Astrocyte (in vitro differentiated cells and primary cell): ENCODE data around the gene ADAMTS19. TPM values are rescaled to one million over a fixed set of nuclear protein-coding genes. Genes with fewer than 3 reads are reported as not detected.

ENCODE experiments used
- DNase-seq: peaks from one replicate; pipeline ENCODE4 v3.0.0-alpha.2; 2010; ENCODE audit warnings: low read depth
- FAIRE-seq: peaks from 2 replicates; lab custom pipeline; 2011; peaks lifted over from hg19 to GRCh38; lab: Jason Lieb, UNC
- H2AFZ ChIP-seq: 2 replicates; pipeline ENCODE4 v1.6.0; 2012; ENCODE audit warnings: low read depth, low read length, inconsistent platforms
- H3K27ac ChIP-seq: 2 replicates; pipeline ENCODE4 v1.5.1; 2011; ENCODE audit warnings: low read depth, low read length, inconsistent platforms
- H3K27me3 ChIP-seq: 2 replicates; pipeline ENCODE4 v1.6.0; 2011; ENCODE audit warnings: low read length, inconsistent platforms; ENCODE audit not compliant: insufficient read depth
- H3K36me3 ChIP-seq: 2 replicates; pipeline ENCODE4 v1.5.1; 2011; ENCODE audit warnings: low read length, inconsistent platforms; ENCODE audit not compliant: insufficient read depth
- H3K4me1 ChIP-seq: 2 replicates; pipeline ENCODE4 v1.5.1; 2011; ENCODE audit warnings: low read length, inconsistent platforms; ENCODE audit not compliant: insufficient read depth
- H3K4me2 ChIP-seq: 2 replicates; pipeline ENCODE4 v1.6.0; 2012; ENCODE audit warnings: low read length, inconsistent platforms
- H3K4me3 ChIP-seq: 2 replicates; pipeline ENCODE4 v1.5.1; 2011; ENCODE audit warnings: low read depth, mild to moderate bottlenecking, low read length, inconsistent platforms; ENCODE audit not compliant: insufficient read depth
- H3K79me2 ChIP-seq: 2 replicates; pipeline ENCODE4 v1.6.0; 2012; ENCODE audit warnings: mild to moderate bottlenecking, low read length, inconsistent platforms; ENCODE audit not compliant: insufficient read depth
- H3K9ac ChIP-seq: 2 replicates; pipeline ENCODE4 v1.6.0; 2012; ENCODE audit warnings: mild to moderate bottlenecking, low read length, inconsistent platforms
- H3K9me3 ChIP-seq: 2 replicates; pipeline ENCODE4 v1.5.1; 2012; ENCODE audit warnings: low read depth, mild to moderate bottlenecking, low read length, inconsistent platforms; ENCODE audit not compliant: insufficient read depth
- H4K20me1 ChIP-seq: 2 replicates; pipeline ENCODE4 v1.6.0; 2012; ENCODE audit warnings: low read length, inconsistent platforms; ENCODE audit not compliant: insufficient read depth
- H3K27ac Mint-ChIP-seq: one replicate; pipeline ENCODE4 v1.8.0; 2021; ENCODE audit warnings: mild to moderate bottlenecking, mixed read lengths; ENCODE audit not compliant: unreplicated experiment
- H3K27me3 Mint-ChIP-seq: one replicate; pipeline ENCODE4 v1.8.0; 2021; ENCODE audit warnings: low read depth, mixed read lengths; ENCODE audit not compliant: unreplicated experiment
- H3K36me3 Mint-ChIP-seq: one replicate; pipeline ENCODE4 v1.8.0; 2021; ENCODE audit warnings: low read depth, mixed read lengths; ENCODE audit not compliant: unreplicated experiment
- H3K4me1 Mint-ChIP-seq: one replicate; pipeline ENCODE4 v1.8.0; 2021; ENCODE audit warnings: low read depth, mixed read lengths; ENCODE audit not compliant: unreplicated experiment
- H3K4me3 Mint-ChIP-seq: one replicate; pipeline ENCODE4 v1.8.0; 2021; ENCODE audit warnings: mild to moderate bottlenecking, moderate library complexity, mixed read lengths; ENCODE audit not compliant: unreplicated experiment
- H3K9me3 Mint-ChIP-seq: one replicate; pipeline ENCODE4 v1.8.0; 2021; ENCODE audit warnings: mild to moderate bottlenecking, mixed read lengths; ENCODE audit not compliant: unreplicated experiment
- EZH2 ChIP-seq: IDR thresholded peaks from 2 replicates; pipeline ENCODE4 v1.6.1; 2012; ENCODE audit warnings: mild to moderate bottlenecking, low read length, inconsistent platforms; ENCODE audit not compliant: insufficient read depth
- total RNA-seq: library from RNA; stranded (reverse); gene quantifications from 2 replicates; pipeline ENCODE4 v1.2.1, GENCODE V29; 2021
- TF ChIP-seq, protein P1 (sequence below): IDR thresholded peaks from 2 replicates; pipeline ENCODE4 v1.5.1; 2011; ENCODE audit warnings: low read depth, mild to moderate bottlenecking, inconsistent platforms, low read length, moderate library complexity; ENCODE audit not compliant: insufficient read depth

The ADAMTS19 gene
- total RNA-seq, 1 donor from 2014 or later = 0.61 TPM

DNA sequence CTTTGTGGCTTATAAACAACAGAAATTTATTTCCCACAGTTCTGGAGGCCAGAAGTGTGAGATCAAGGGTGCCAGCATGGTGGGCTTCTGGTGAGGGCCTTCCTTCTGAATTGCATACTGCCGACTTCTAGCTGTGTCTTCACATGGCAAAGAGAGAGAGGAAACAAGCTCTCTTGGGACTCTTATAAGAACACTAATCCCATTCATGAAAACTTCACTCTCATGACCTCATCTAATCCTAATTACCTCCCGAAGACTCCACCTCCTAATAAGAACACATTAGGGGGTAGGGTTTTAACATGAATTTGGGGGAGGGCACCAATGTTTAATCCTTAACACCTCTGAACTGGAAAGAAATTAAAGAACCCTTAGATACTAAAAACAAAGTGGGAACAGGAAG, 211.9 kb downstream of the ADAMTS19 start:
- Histone ChIP-seq H3K9me3 (no peaks in the 10 kb centered on the region), H3K4me1 (peaks cover 4% of the 10 kb centered on the region), H3K4me3 (no peak overlapping the region), H3K9ac (no peak overlapping the region), H3K36me3 (no peaks in the 10 kb centered on the region), H4K20me1 (no peaks in the 10 kb centered on the region), H3K27me3 (no peaks in the 10 kb centered on the region), H2AFZ (no peak overlapping the region), H3K27ac (no peak overlapping the region), H3K79me2 (no peaks in the 10 kb centered on the region), H3K4me2 (no peak overlapping the region)
- no peak for DNase-seq
- Mint-ChIP-seq H3K4me1 (peaks cover 7% of the 10 kb centered on the region), H3K9me3 (peaks cover 2% of the 10 kb centered on the region), H3K4me3 (no peak overlapping the region), H3K36me3 (no peaks in the 10 kb centered on the region), H3K27ac (no peak overlapping the region), H3K27me3 (no peaks in the 10 kb centered on the region)
- TF ChIP-seq, protein P1, sequence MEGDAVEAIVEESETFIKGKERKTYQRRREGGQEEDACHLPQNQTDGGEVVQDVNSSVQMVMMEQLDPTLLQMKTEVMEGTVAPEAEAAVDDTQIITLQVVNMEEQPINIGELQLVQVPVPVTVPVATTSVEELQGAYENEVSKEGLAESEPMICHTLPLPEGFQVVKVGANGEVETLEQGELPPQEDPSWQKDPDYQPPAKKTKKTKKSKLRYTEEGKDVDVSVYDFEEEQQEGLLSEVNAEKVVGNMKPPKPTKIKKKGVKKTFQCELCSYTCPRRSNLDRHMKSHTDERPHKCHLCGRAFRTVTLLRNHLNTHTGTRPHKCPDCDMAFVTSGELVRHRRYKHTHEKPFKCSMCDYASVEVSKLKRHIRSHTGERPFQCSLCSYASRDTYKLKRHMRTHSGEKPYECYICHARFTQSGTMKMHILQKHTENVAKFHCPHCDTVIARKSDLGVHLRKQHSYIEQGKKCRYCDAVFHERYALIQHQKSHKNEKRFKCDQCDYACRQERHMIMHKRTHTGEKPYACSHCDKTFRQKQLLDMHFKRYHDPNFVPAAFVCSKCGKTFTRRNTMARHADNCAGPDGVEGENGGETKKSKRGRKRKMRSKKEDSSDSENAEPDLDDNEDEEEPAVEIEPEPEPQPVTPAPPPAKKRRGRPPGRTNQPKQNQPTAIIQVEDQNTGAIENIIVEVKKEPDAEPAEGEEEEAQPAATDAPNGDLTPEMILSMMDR = no peak
- TF ChIP-seq EZH2 = no peak
- no peak for FAIRE-seq

DNA sequence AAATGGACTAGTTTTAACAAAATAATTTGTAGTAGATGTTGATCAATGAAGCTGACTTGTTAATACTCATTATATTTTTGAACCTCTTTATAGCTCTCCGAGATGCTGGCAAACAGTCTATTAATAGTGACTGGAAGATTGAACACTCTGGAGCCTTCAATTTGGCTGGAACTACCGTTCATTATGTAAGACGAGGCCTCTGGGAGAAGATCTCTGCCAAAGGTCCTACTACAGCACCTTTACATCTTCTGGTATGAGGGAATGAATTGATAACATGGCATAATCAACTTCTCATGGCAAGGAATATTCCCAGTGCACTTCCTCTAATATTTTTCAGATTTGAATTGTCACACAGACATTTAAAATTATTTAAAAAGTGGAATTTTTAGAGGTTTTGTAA, 219.6 kb downstream of the ADAMTS19 start:
- no peak overlapping the region for H3K4me3 Mint-ChIP-seq
- no peaks in the 10 kb centered on the region for H3K9me3 ChIP-seq
- H3K36me3 ChIP-seq = no peaks in the 10 kb centered on the region
- H4K20me1 ChIP-seq = no peaks in the 10 kb centered on the region
- H3K9me3 Mint-ChIP-seq = no peaks in the 10 kb centered on the region
- H3K4me1 Mint-ChIP-seq = no peaks in the 10 kb centered on the region
- no peak for FAIRE-seq
- H3K4me1 ChIP-seq = no peaks in the 10 kb centered on the region
- H3K36me3 Mint-ChIP-seq = no peaks in the 10 kb centered on the region
- no peak overlapping the region for H3K4me3 ChIP-seq
- no peaks in the 10 kb centered on the region for H3K27me3 ChIP-seq
- no peak overlapping the region for H2AFZ ChIP-seq
- H3K79me2 ChIP-seq = no peaks in the 10 kb centered on the region
- H3K9ac ChIP-seq = no peak overlapping the region
- TF ChIP-seq EZH2 = no peak
- TF ChIP-seq, protein P1 = no peak
- no peak overlapping the region for H3K4me2 ChIP-seq
- no peak overlapping the region for H3K27ac ChIP-seq
- H3K27ac Mint-ChIP-seq = no peak overlapping the region
- no peak for DNase-seq
- H3K27me3 Mint-ChIP-seq = no peaks in the 10 kb centered on the region

DNA sequence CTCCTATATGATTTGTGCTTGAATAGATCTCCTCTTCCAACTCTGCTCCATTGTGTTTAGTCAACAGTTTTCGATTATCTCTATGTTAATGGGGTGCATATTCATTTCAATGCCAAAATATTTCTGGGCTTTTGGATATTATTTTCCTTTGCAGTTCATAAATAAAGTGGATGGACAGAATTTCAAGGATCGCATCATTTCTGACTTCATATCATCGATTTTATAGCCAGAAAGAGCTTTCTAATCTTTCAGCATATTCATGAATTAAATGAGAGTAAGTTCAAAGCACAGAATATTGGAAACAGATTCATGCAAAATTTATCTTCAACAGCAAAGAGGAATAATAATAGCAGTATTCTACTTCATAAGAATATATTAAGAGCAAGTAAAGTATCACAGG, 227.8 kb downstream of the ADAMTS19 start:
- Histone ChIP-seq H3K4me1 (no peaks in the 10 kb centered on the region), H3K9ac (no peak overlapping the region), H3K79me2 (no peaks in the 10 kb centered on the region), H3K4me3 (no peak overlapping the region), H3K27ac (no peak overlapping the region), H3K9me3 (no peaks in the 10 kb centered on the region), H3K27me3 (no peaks in the 10 kb centered on the region), H3K36me3 (no peaks in the 10 kb centered on the region), H3K4me2 (no peak overlapping the region), H4K20me1 (no peaks in the 10 kb centered on the region), H2AFZ (no peak overlapping the region)
- Mint-ChIP-seq H3K27me3 (no peaks in the 10 kb centered on the region), H3K27ac (no peak overlapping the region), H3K4me3 (no peak overlapping the region), H3K4me1 (no peaks in the 10 kb centered on the region), H3K9me3 (no peaks in the 10 kb centered on the region), H3K36me3 (no peaks in the 10 kb centered on the region)
- no peak for DNase-seq
- FAIRE-seq = no peak
- no peak for TF ChIP-seq EZH2
- TF ChIP-seq, protein P1 = no peak
